Testis (tissue), 3 donors: ENCODE results near the gene PSMD4. TPM values are rescaled to one million over a fixed set of nuclear protein-coding genes. Genes with fewer than 3 reads are reported as not detected.

Experiments
- DNase-seq: peaks from one replicate; pipeline ENCODE4 v3.0.0-alpha.2; 2019
- H3K27ac ChIP-seq, 2 donors: fragments of 200-600 bp; sonication (generic); one replicate each; pipeline ENCODE4 v1.5.1; 2019
- H3K27me3 ChIP-seq: fragments of 200-600 bp; sonication (generic); one replicate; pipeline ENCODE4 v1.5.1; 2019
- H3K36me3 ChIP-seq: fragments of 200-600 bp; sonication (generic); one replicate; pipeline ENCODE4 v1.5.1; 2017; ENCODE audit warnings: low read depth; ENCODE audit errors: missing control alignments
- H3K4me1 ChIP-seq: fragments of 200-600 bp; sonication (generic); one replicate; pipeline ENCODE4 v1.5.1; 2019
- H3K4me3 ChIP-seq, 2 donors: fragments of 200-600 bp; sonication (generic); one replicate each; pipeline ENCODE4 v1.5.1; 2017 to 2019
- H3K9me3 ChIP-seq: fragments of 200-600 bp; sonication (generic); one replicate; pipeline ENCODE4 v1.5.1; 2017
- CTCF ChIP-seq, 3 experiments: fragments of 450-650 bp in 2 of 3; fragments of 200-600 bp in 1 of 3; sonication (generic) in 1 of 3; IDR thresholded peaks; one replicate each; pipeline ENCODE4 v1.5.1; 2016 to 2019; ENCODE audit warnings: antibody characterized with exemption in 3 of 3, mild to moderate bottlenecking in 2 of 3, moderate library complexity in 1 of 3
- POLR2A ChIP-seq: fragments of 450-650 bp; IDR thresholded peaks from one replicate; pipeline ENCODE4 v1.6.1; 2017; ENCODE audit warnings: antibody characterized with exemption, mild to moderate bottlenecking, moderate library complexity
- WGBS, 2 donors: methylation state at CpG; one replicate each; pipeline ENCODE4 v1.1.5; 2018; 5-methylcytosine and 5-hydroxymethylcytosine counted together
- intact Hi-C: fragments of 100-400 bp; cut with DNase I; formaldehyde crosslinking; loops from one replicate; pipeline ENCODE4 v1.15.1; 2023; ENCODE audit warnings: low total_unique reads
- polyA plus RNA-seq: library from polyadenylated mRNA; stranded (reverse); fragments of 350-450 nt; fragmentation: Illumina TruSeq; extraction: RNeasy Lipid Tissue Mini Kit (QIAGEN cat#74804); gene quantifications from one replicate; pipeline ENCODE4 v1.2.3, GENCODE V29; 2014; ENCODE audit warnings: low read depth, low replicate concordance; ENCODE audit not compliant: insufficient read depth
- total RNA-seq, 2 donors: library from RNA; depleted of rRNA; stranded (reverse); fragments of >200 nt; gene quantifications; one replicate each; pipeline ENCODE4 v1.2.3, GENCODE V29; 2016

Gene PSMD4
- total and polyA plus RNA-seq, 3 donors from 2014 or later = 164 to 333 (median 196) TPM

- peaks cover 4% of the 10 kb centered on the region for H3K4me1 ChIP-seq
- TF ChIP-seq POLR2A (no peak), CTCF (IDR thresholded peaks at IDR 0.05) (no peak)
- WGBS, 2 donors = 20 to 27% methylated on average over 2 of the region's 2 CpGs
- H3K4me3 ChIP-seq = no peak overlapping the region
- intact Hi-C loops = no loop called here
- H3K27ac ChIP-seq = no peak overlapping the region
- H3K36me3 ChIP-seq = no peaks in the 10 kb centered on the region
- no peaks in the 10 kb centered on the region for H3K9me3 ChIP-seq
- DNase-seq = no peak
- H3K27me3 ChIP-seq = no peaks in the 10 kb centered on the region
Observed at GRCh38 chr1:151213560-151213959, 41.0 kb upstream of the PSMD4 start.

- 71 to 82% methylated on average over 1 of the region's 1 CpG for WGBS, 2 donors
- Histone ChIP-seq H3K27me3 (no peaks in the 10 kb centered on the region), H3K4me1 (peaks cover 6% of the 10 kb centered on the region), H3K27ac (no peak overlapping the region), H3K36me3 (no peaks in the 10 kb centered on the region), H3K9me3 (no peaks in the 10 kb centered on the region), H3K4me3 (no peak overlapping the region)
- intact Hi-C loops = no loop called here
- DNase-seq = no peak
- TF ChIP-seq CTCF (IDR thresholded peaks at IDR 0.05) (no peak), POLR2A (no peak)
Observed at GRCh38 chr1:151221616-151222015, 32.9 kb upstream of the PSMD4 start.

GRCh38 chr1:151222130-151222529 is 32.4 kb upstream of the PSMD4 start:
- 64 to 83% methylated on average over 4 of the region's 4 CpGs for WGBS, 2 donors
- H3K27ac ChIP-seq = no peak overlapping the region

GRCh38 chr1:151235235-151235634 is 19.3 kb upstream of the PSMD4 start:
- no peak for TF ChIP-seq CTCF (IDR thresholded peaks at IDR 0.05)
- TF ChIP-seq POLR2A = no peak
- H3K4me3 ChIP-seq = no peak overlapping the region
- no peaks in the 10 kb centered on the region for H3K36me3 ChIP-seq
- intact Hi-C loops = no loop called here
- WGBS, 2 donors = 69 to 72% methylated on average over 6 of the region's 6 CpGs
- H3K4me1 ChIP-seq = peaks cover 18% of the 10 kb centered on the region
- no peak for DNase-seq
- H3K27me3 ChIP-seq = no peaks in the 10 kb centered on the region
- no peaks in the 10 kb centered on the region for H3K9me3 ChIP-seq
- no peak overlapping the region for H3K27ac ChIP-seq

More at GRCh38 chr1:151222130-151222529, 32.4 kb upstream of the PSMD4 start:
- intact Hi-C loops = no loop called here
- Histone ChIP-seq H3K36me3 (no peaks in the 10 kb centered on the region), H3K4me3 (no peak overlapping the region), H3K4me1 (peaks cover 6% of the 10 kb centered on the region), H3K9me3 (no peaks in the 10 kb centered on the region), H3K27me3 (no peaks in the 10 kb centered on the region)
- peak; percentile 72 for DNase-seq
- TF ChIP-seq POLR2A = no peak
- no peak for TF ChIP-seq CTCF (IDR thresholded peaks at IDR 0.05)

- Histone ChIP-seq H3K9me3 (no peaks in the 10 kb centered on the region), H3K4me3 (no peak overlapping the region), H3K4me1 (no peaks in the 10 kb centered on the region), H3K27me3 (no peaks in the 10 kb centered on the region), H3K36me3 (no peaks in the 10 kb centered on the region), H3K27ac (peak overlapping the region in 1 of 2 donors; percentile 29)
- DNase-seq = no peak
- WGBS, 2 donors = 71 to 83% methylated on average over 4 of the region's 4 CpGs
- intact Hi-C loops = no loop called here
- TF ChIP-seq POLR2A (no peak), CTCF (IDR thresholded peaks at IDR 0.05) (no peak)
Observed at GRCh38 chr1:151237678-151238466, 16.7 kb upstream of the PSMD4 start.
